Endothelial cell of umbilical vein (primary cell): ENCODE data around the gene PFKP. TPM values are rescaled to one million over a fixed set of nuclear protein-coding genes. Genes with fewer than 3 reads are reported as not detected.

Experiments
- BruUV-seq: library from RNA; stranded (reverse); fragments of 400-500 nt; replicated peaks from 2 replicates; lab custom pipeline; 2021; lab: Mats Ljungman, UMichigan
- CTCF ChIA-PET: fragments of 300-600, 350-600 bp; sonication (Branson Sonifier 250); formaldehyde crosslinking; loops from one replicate; lab custom pipeline; 2021; ENCODE audit warnings: antibody characterized with exemption, inconsistent platforms; lab: Charles Lee
- POLR2A ChIA-PET: fragments of 300-600, 350-600 bp; sonication (Branson Sonifier 250); formaldehyde crosslinking; loops from one replicate; lab custom pipeline; 2021; ENCODE audit warnings: antibody characterized with exemption, inconsistent platforms; lab: Charles Lee
- DNase-seq: peaks from one replicate; pipeline ENCODE4 v3.0.0-alpha.2; 2011; ENCODE audit warnings: low read depth, low spot score
- FAIRE-seq: peaks from 2 replicates; lab custom pipeline; 2011; peaks lifted over from hg19 to GRCh38; lab: Jason Lieb, UNC
- H2AFZ ChIP-seq: 2 replicates; pipeline ENCODE4 v1.6.0; 2012; ENCODE audit warnings: low read depth, low read length, control low read depth, inconsistent platforms
- H3K27ac ChIP-seq: 2 replicates; pipeline ENCODE4 v1.5.1; 2011; ENCODE audit warnings: low read depth, mild to moderate bottlenecking, control low read depth, low read length, moderate library complexity; ENCODE audit not compliant: insufficient read depth
- H3K27me3 ChIP-seq, 2 experiments: 2 replicates each; pipeline versions ENCODE4 v1.6.0 to v1.6.1; 2011; ENCODE audit warnings: low read length in 2 of 2, mixed read lengths in 1 of 2; ENCODE audit not compliant: control insufficient read depth in 2 of 2, insufficient read depth in 2 of 2
- H3K36me3 ChIP-seq, 2 experiments: 2 replicates in 1 of 2; 3 replicates in 1 of 2; pipeline ENCODE4 v1.5.1; 2011; ENCODE audit warnings: low read length in 2 of 2, mild to moderate bottlenecking in 1 of 2, moderate library complexity in 1 of 2; ENCODE audit not compliant: control insufficient read depth in 2 of 2, insufficient read depth in 2 of 2; ENCODE audit errors: extremely low read depth in 1 of 2
- H3K4me1 ChIP-seq: 3 replicates; pipeline ENCODE4 v1.5.1; 2011; ENCODE audit warnings: mild to moderate bottlenecking, low read length; ENCODE audit not compliant: control insufficient read depth, insufficient read depth; ENCODE audit errors: extremely low read depth
- H3K4me2 ChIP-seq: 2 replicates; pipeline ENCODE4 v1.6.1; 2011; ENCODE audit warnings: low read length, control low read depth, mixed read lengths; ENCODE audit not compliant: insufficient read depth
- H3K4me3 ChIP-seq, 3 experiments: fragments of 200-600 bp in 1 of 3; sonication (generic), shearing (Covaris generic) in 1 of 3; replicated peaks in 1 of 3; 2 replicates each; pipeline ENCODE4 v1.5.1; 2011 to 2016; ENCODE audit warnings: control low read depth in 3 of 3, low read length in 3 of 3, mild to moderate bottlenecking in 2 of 3, inconsistent platforms in 1 of 3, low read depth in 1 of 3, moderate library complexity in 1 of 3; ENCODE audit not compliant: insufficient read depth in 1 of 3
- H3K79me2 ChIP-seq: 2 replicates; pipeline ENCODE4 v1.6.0; 2012; ENCODE audit warnings: low read length, inconsistent platforms; ENCODE audit not compliant: control insufficient read depth, insufficient read depth
- H3K9ac ChIP-seq: replicated peaks from 2 replicates; pipeline ENCODE3; 2011; ENCODE audit warnings: low read length, control low read depth; ENCODE audit not compliant: insufficient read depth; ENCODE audit errors: extremely low read depth
- H3K9me1 ChIP-seq: replicated peaks from 3 replicates; pipeline ENCODE4 v1.6.0; 2011; ENCODE audit warnings: mild to moderate bottlenecking, low read length; ENCODE audit not compliant: control insufficient read depth, insufficient read depth; ENCODE audit errors: extremely low read depth
- H3K9me3 ChIP-seq: replicated peaks from 2 replicates; pipeline ENCODE4 v1.5.1; 2012; ENCODE audit warnings: low read length, inconsistent platforms; ENCODE audit not compliant: control insufficient read depth, insufficient read depth
- H4K20me1 ChIP-seq: replicated peaks from 2 replicates; pipeline ENCODE3; 2011; ENCODE audit warnings: mild to moderate bottlenecking, low read length; ENCODE audit not compliant: control insufficient read depth, insufficient read depth; ENCODE audit errors: extremely low read depth
- CTCF ChIP-seq, 2 donors: IDR thresholded peaks; 1 replicate in 1 of 2; 2 replicates in 1 of 2; pipeline ENCODE4 v1.5.1; 2011; ENCODE audit warnings: low read length in 2 of 2, mild to moderate bottlenecking in 2 of 2, moderate library complexity in 2 of 2, control low read depth in 1 of 2, inconsistent platforms in 1 of 2, low read depth in 1 of 2; ENCODE audit not compliant: insufficient read depth in 1 of 2; ENCODE audit errors: extremely low read depth in 1 of 2
- EZH2 ChIP-seq: IDR thresholded peaks from 2 replicates; pipeline ENCODE4 v1.6.1; 2012; ENCODE audit warnings: borderline replicate concordance, low read depth, mild to moderate bottlenecking, moderate library complexity, low read length, inconsistent platforms; ENCODE audit not compliant: severe bottlenecking
- FOS ChIP-seq: IDR thresholded peaks from 2 replicates; pipeline ENCODE4 v1.6.1; 2011; ENCODE audit warnings: mild to moderate bottlenecking, low read length, moderate library complexity, borderline replicate concordance; ENCODE audit not compliant: insufficient read depth
- GATA2 ChIP-seq: IDR thresholded peaks from 2 replicates; pipeline ENCODE4 v1.7.0; 2011; ENCODE audit warnings: low read depth, mild to moderate bottlenecking, moderate library complexity, mixed read lengths, low read length; ENCODE audit not compliant: insufficient read length, insufficient read depth
- JUN ChIP-seq: IDR thresholded peaks from 2 replicates; pipeline ENCODE4 v1.6.1; 2011; ENCODE audit warnings: borderline replicate concordance, low read depth; ENCODE audit not compliant: insufficient read length, insufficient read depth
- MYC ChIP-seq: IDR thresholded peaks from one replicate; pipeline ENCODE4 v1.6.1; 2011; ENCODE audit warnings: mild to moderate bottlenecking, low read depth, low read length
- POLR2A ChIP-seq: IDR thresholded peaks from 2 replicates; pipeline ENCODE4 v1.6.1; 2012; ENCODE audit warnings: low read depth, mild to moderate bottlenecking, control low read depth, low read length
- POLR2AphosphoS5 ChIP-seq: IDR thresholded peaks from 2 replicates; pipeline ENCODE4 v1.6.1; 2012; ENCODE audit warnings: low read depth, mild to moderate bottlenecking, control low read depth, low read length, moderate library complexity; ENCODE audit not compliant: insufficient read depth
- dilution Hi-C: fragments of 300-500 bp; cut with MboI; formaldehyde crosslinking; loops from one replicate; pipeline ENCODE4 v1.15.0; 2019; ENCODE audit warnings: low sequenced_read_pairs; ENCODE audit not compliant: extremely low pct_ligation_motif_present
- intact Hi-C: fragments of 100-400 bp; cut with micrococcal nuclease; formaldehyde crosslinking; loops from one replicate; pipeline ENCODE4 v1.10.0; 2022
- polyA plus RNA-seq, 4 experiments: library from polyadenylated mRNA; depleted of rRNA in 3 of 4; stranded (reverse) in 3 of 4; unstranded in 1 of 4; fragments of >200 nt; gene quantifications; 2 replicates each; pipeline versions ENCODE4 v1.2.1 to v1.2.3, GENCODE V29; 2011 to 2012; ENCODE audit warnings: missing spikeins in 1 of 4
- total RNA-seq: library from RNA; stranded (reverse); gene quantifications from 2 replicates; pipeline ENCODE4 v1.2.3, GENCODE V29; 2021
- TF ChIP-seq, protein P1 (sequence below): IDR thresholded peaks from 2 replicates; pipeline ENCODE4 v1.6.1; 2011; ENCODE audit not compliant: insufficient read depth, insufficient read length

Gene PFKP
- total and polyA plus RNA-seq, 2 donors (not counting 3 experiments of a cell fraction or from before 2014, with no cell fraction given) = 185 to 359 TPM

DNA sequence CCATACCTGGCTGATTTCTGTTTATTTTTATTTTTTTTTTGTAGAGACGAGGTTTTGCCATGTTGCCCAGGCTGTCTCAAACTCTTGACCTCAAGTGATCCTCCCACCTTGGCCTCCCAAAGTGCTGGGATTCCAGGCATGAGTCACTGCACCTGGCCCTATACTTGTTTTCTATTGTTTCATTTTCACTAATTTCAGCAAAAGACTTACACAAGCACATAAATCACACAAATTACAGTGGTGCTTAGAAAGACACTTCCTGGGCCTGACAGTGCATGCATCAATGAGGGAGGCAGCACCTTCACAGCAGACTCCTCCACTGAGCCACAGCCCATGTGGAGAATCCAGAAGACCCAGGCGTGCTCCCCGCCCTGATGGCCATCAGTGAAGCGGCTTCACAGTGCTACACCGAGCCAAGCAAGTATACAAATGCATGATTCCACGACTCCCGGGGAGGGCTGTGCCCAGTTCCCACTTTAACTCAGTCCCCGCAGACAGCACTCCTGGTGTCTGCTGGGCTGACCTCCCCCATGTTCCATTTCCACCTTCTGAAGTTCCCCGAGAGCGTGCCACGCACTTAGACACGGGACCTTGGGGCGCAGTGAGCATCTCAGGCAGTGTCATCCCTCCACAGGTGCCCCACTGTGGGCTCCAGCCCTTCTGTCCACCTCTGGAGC, 84.7 kb downstream of the PFKP start:
- ChIA-PET POLR2A (no interaction called here), CTCF (no interaction called here)
- no TSS peak for BruUV-seq
- dilution Hi-C loops (no loop called here), intact Hi-C loops (no loop called here)
- FAIRE-seq (no peak), DNase-seq (no peak)
- no peaks in the 10 kb centered on the region for H3K9me3 ChIP-seq
- no peaks in the 10 kb centered on the region for H4K20me1 ChIP-seq
- TF ChIP-seq GATA2 (no peak), JUN (no peak), POLR2AphosphoS5 (no peak), CTCF (IDR thresholded peaks at IDR 0.05; ENCODE audit: extremely low read depth in 1 of 2, insufficient read depth in 1 of 2, low read depth in 1 of 2, low read length in 2 of 2) (no peak), EZH2 (no peak), MYC (no peak), FOS (no peak), POLR2A (no peak)
- TF ChIP-seq, protein P1, sequence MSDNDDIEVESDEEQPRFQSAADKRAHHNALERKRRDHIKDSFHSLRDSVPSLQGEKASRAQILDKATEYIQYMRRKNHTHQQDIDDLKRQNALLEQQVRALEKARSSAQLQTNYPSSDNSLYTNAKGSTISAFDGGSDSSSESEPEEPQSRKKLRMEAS = no peak
- H3K4me1 ChIP-seq = no peaks in the 10 kb centered on the region
- no peak overlapping the region for H2AFZ ChIP-seq
- H3K4me2 ChIP-seq = no peak overlapping the region
- H3K36me3 ChIP-seq = peaks cover 30 to 51% of the 10 kb centered on the region in 2 experiments
- H3K27ac ChIP-seq = no peak overlapping the region
- no peak overlapping the region for H3K9ac ChIP-seq
- H3K79me2 ChIP-seq = peaks cover 2% of the 10 kb centered on the region
- no peak overlapping the region for H3K4me3 ChIP-seq
- no peaks in the 10 kb centered on the region for H3K9me1 ChIP-seq
- no peaks in the 10 kb centered on the region for H3K27me3 ChIP-seq
